IMR-90 (cell line): ENCODE results near the gene ETV6. TPM values are rescaled to one million over a fixed set of nuclear protein-coding genes. Genes with fewer than 3 reads are reported as not detected.

Source experiments
- ATAC-seq: fragments of 200-7000 bp; cut with Tn5 transposase; 2 replicates; pipeline ENCODE4 v1.9.1; 2020; ENCODE audit warnings: low read depth, mild to moderate bottlenecking, moderate library complexity
- BruUV-seq: library from RNA; stranded (reverse); fragments of 400-500 nt; replicated peaks from 2 replicates; lab custom pipeline; 2021; lab: Mats Ljungman, UMichigan
- CTCF ChIA-PET: fragments of 300-600 bp; formaldehyde crosslinking; extraction: SDS; loops from one replicate; lab custom pipeline; 2021; ENCODE audit warnings: antibody characterized with exemption; lab: Yijun Ruan, JAX
- POLR2A ChIA-PET: fragments of 300-600 bp; sonication (Branson Sonifier 250); formaldehyde crosslinking; loops from one replicate; lab custom pipeline; 2022; ENCODE audit warnings: antibody characterized with exemption; ENCODE audit not compliant: unreplicated experiment; lab: Charles Lee
- DNase-seq: peaks from one replicate; pipeline ENCODE4 v3.0.0; 2013
- H2AFZ ChIP-seq: replicated peaks from 2 replicates; pipeline ENCODE3; 2013; ENCODE audit warnings: low read length, mild to moderate bottlenecking; ENCODE audit not compliant: poor library complexity
- H2AK5ac ChIP-seq: 2 replicates; pipeline ENCODE4 v1.6.1; 2013; ENCODE audit warnings: low read depth, low read length, inconsistent platforms
- H2AK9ac ChIP-seq: replicated peaks from 2 replicates; pipeline ENCODE3; 2013; ENCODE audit warnings: mild to moderate bottlenecking, low read depth, low read length, moderate library complexity; ENCODE audit not compliant: poor library complexity
- H2BK120ac ChIP-seq: 2 replicates; pipeline ENCODE4 v1.6.1; 2013; ENCODE audit warnings: low read depth, low read length, inconsistent platforms
- H2BK15ac ChIP-seq: 3 replicates; pipeline ENCODE4 v1.6.1; 2013; ENCODE audit warnings: low read depth, low read length, inconsistent platforms
- H2BK20ac ChIP-seq: 2 replicates; pipeline ENCODE4 v1.6.1; 2013; ENCODE audit warnings: low read depth, mild to moderate bottlenecking, inconsistent platforms, low read length, moderate library complexity
- H2BK5ac ChIP-seq: 2 replicates; pipeline ENCODE4 v1.6.1; 2013; ENCODE audit warnings: mild to moderate bottlenecking, low read depth, low read length, inconsistent platforms; ENCODE audit not compliant: poor library complexity, severe bottlenecking
- H3K14ac ChIP-seq: replicated peaks from 2 replicates; pipeline ENCODE4 v1.6.1; 2013; ENCODE audit warnings: low read depth, low read length, inconsistent platforms
- H3K18ac ChIP-seq: 2 replicates; pipeline ENCODE4 v1.6.1; 2013; ENCODE audit warnings: low read depth, low read length, control low read depth
- H3K23ac ChIP-seq: 2 replicates; pipeline ENCODE4 v1.6.1; 2013; ENCODE audit warnings: low read depth, low read length, inconsistent platforms
- H3K27ac ChIP-seq: 2 replicates; pipeline ENCODE4 v1.5.1; 2013; ENCODE audit warnings: mild to moderate bottlenecking, control low read depth, low read length; ENCODE audit not compliant: insufficient read depth
- H3K27me3 ChIP-seq: 2 replicates; pipeline ENCODE4 v1.6.1; 2013; ENCODE audit warnings: low read length; ENCODE audit not compliant: control insufficient read depth, insufficient read depth
- H3K36me3 ChIP-seq: 2 replicates; pipeline ENCODE4 v1.6.1; 2013; ENCODE audit warnings: low read length, mixed read lengths; ENCODE audit not compliant: control insufficient read depth, insufficient read depth
- H3K4ac ChIP-seq: 2 replicates; pipeline ENCODE4 v1.6.1; 2013; ENCODE audit warnings: low read depth, low read length, inconsistent platforms
- H3K4me1 ChIP-seq: 2 replicates; pipeline ENCODE4 v1.6.1; 2013; ENCODE audit warnings: low read length, mixed read lengths; ENCODE audit not compliant: control insufficient read depth, insufficient read depth
- H3K4me2 ChIP-seq: 2 replicates; pipeline ENCODE4 v1.6.1; 2013; ENCODE audit warnings: low read depth, mild to moderate bottlenecking, control low read depth, low read length, moderate library complexity
- H3K4me3 ChIP-seq: 2 replicates; pipeline ENCODE4 v1.5.1; 2013; ENCODE audit warnings: low read depth, mild to moderate bottlenecking, control low read depth, low read length, moderate library complexity; ENCODE audit not compliant: insufficient read depth
- H3K56ac ChIP-seq: 2 replicates; pipeline ENCODE4 v1.6.1; 2013; ENCODE audit warnings: low read length, inconsistent platforms; ENCODE audit not compliant: insufficient read depth; ENCODE audit errors: extremely low read depth
- H3K79me1 ChIP-seq, 2 experiments: 2 replicates each; pipeline ENCODE4 v1.6.1; 2013; ENCODE audit warnings: low read length in 2 of 2, inconsistent platforms in 1 of 2, low read depth in 1 of 2
- H3K9ac ChIP-seq: 2 replicates; pipeline ENCODE4 v1.6.1; 2013; ENCODE audit warnings: low read depth, low read length, control low read depth
- H3K9me1 ChIP-seq: 2 replicates; pipeline ENCODE4 v1.6.1; 2013; ENCODE audit warnings: low read length, inconsistent platforms; ENCODE audit not compliant: insufficient read depth
- H3K9me3 ChIP-seq: 2 replicates; pipeline ENCODE4 v1.6.1; 2013; ENCODE audit warnings: low read length; ENCODE audit not compliant: control insufficient read depth, insufficient read depth
- H4K20me1 ChIP-seq: 2 replicates; pipeline ENCODE4 v1.6.1; 2013; ENCODE audit warnings: low read length, inconsistent platforms; ENCODE audit not compliant: insufficient read depth
- H4K5ac ChIP-seq: 2 replicates; pipeline ENCODE4 v1.6.1; 2013; ENCODE audit warnings: mild to moderate bottlenecking, low read depth, low read length, control low read depth
- H4K8ac ChIP-seq, 2 experiments: 2 replicates each; pipeline ENCODE4 v1.6.1; 2013; ENCODE audit warnings: low read depth in 2 of 2, low read length in 2 of 2, control low read depth in 1 of 2, inconsistent platforms in 1 of 2
- H4K91ac ChIP-seq: 2 replicates; pipeline ENCODE4 v1.6.1; 2013; ENCODE audit warnings: low read depth, low read length, inconsistent platforms; ENCODE audit not compliant: insufficient read depth
- BHLHE40 ChIP-seq: fragments of 150-350 bp; IDR thresholded peaks from 2 replicates; pipeline ENCODE4 v1.6.1; 2016; ENCODE audit warnings: mild to moderate bottlenecking, low read depth, low read length
- CEBPB ChIP-seq: IDR thresholded peaks from 2 replicates; pipeline ENCODE4 v1.6.1; 2012; ENCODE audit warnings: low read depth, low read length, improper control_type of control experiment
- CHD1 ChIP-seq: IDR thresholded peaks from 2 replicates; pipeline ENCODE4 v1.6.1; 2012; ENCODE audit warnings: low read depth, low read length, improper control_type of control experiment
- ELK1 ChIP-seq: fragments of 150-350 bp; IDR thresholded peaks from 2 replicates; pipeline ENCODE4 v1.6.1; 2016; ENCODE audit warnings: low read depth, mild to moderate bottlenecking, low read length, moderate library complexity, borderline replicate concordance
- FOS ChIP-seq: fragments of 150-350 bp; IDR thresholded peaks from 2 replicates; pipeline ENCODE4 v1.6.1; 2016; ENCODE audit warnings: low read depth, low read length
- MAFK ChIP-seq: IDR thresholded peaks from 2 replicates; pipeline ENCODE4 v1.6.1; 2012; ENCODE audit warnings: low read depth, low read length, improper control_type of control experiment
- MAZ ChIP-seq: IDR thresholded peaks from 2 replicates; pipeline ENCODE4 v1.6.1; 2012; ENCODE audit warnings: low read depth, mild to moderate bottlenecking, low read length, improper control_type of control experiment, moderate library complexity, borderline replicate concordance
- MXI1 ChIP-seq: IDR thresholded peaks from 2 replicates; pipeline ENCODE4 v1.6.1; 2012; ENCODE audit warnings: low read depth, mild to moderate bottlenecking, low read length, moderate library complexity, borderline replicate concordance
- NFE2L2 ChIP-seq: fragments of 150-350 bp; IDR thresholded peaks from 2 replicates; pipeline ENCODE4 v1.6.1; 2016; ENCODE audit warnings: low read depth, mild to moderate bottlenecking, low read length
- POLR2A ChIP-seq: IDR thresholded peaks from 2 replicates; pipeline ENCODE4 v1.6.1; 2012; ENCODE audit warnings: mild to moderate bottlenecking, low read depth, low read length
- RAD21 ChIP-seq: IDR thresholded peaks from 2 replicates; pipeline ENCODE4 v1.6.1; 2012; ENCODE audit warnings: low read length, improper control_type of control experiment
- RCOR1 ChIP-seq: IDR thresholded peaks from 2 replicates; pipeline ENCODE4 v1.6.1; 2012; ENCODE audit warnings: mild to moderate bottlenecking, low read length, improper control_type of control experiment; ENCODE audit not compliant: insufficient replicate concordance
- RFX5 ChIP-seq: IDR thresholded peaks from 2 replicates; pipeline ENCODE4 v1.8.0; 2012; ENCODE audit warnings: low read depth, mild to moderate bottlenecking, low read length, moderate library complexity
- SMC3 ChIP-seq: fragments of 150-350 bp; IDR thresholded peaks from 2 replicates; pipeline ENCODE4 v1.6.1; 2016; ENCODE audit warnings: low read depth, mild to moderate bottlenecking, antibody characterized with exemption, low read length, moderate library complexity
- WGBS, 2 experiments: methylation state at CpG; one replicate each; pipeline versions ENCODE4 v1.1.5 to v1.1.7; 2013; ENCODE audit warnings: missing lambda C conversion rate in 2 of 2; ENCODE audit not compliant: insufficient read length in 1 of 2; ENCODE audit errors: extremely low coverage in 2 of 2; 5-methylcytosine and 5-hydroxymethylcytosine counted together
- dilution Hi-C: fragments of 300-500 bp; cut with HindIII; formaldehyde crosslinking; loops from one replicate; pipeline ENCODE4 v1.14.3; 2018; ENCODE audit warnings: low sequenced_read_pairs; ENCODE audit not compliant: unreplicated experiment
- in situ Hi-C: fragments of 300-500 bp; cut with MboI; formaldehyde crosslinking; loops from 3 replicates; pipeline ENCODE4 v1.14.3; 2019; ENCODE audit warnings: low sequenced_read_pairs, inconsistent platforms, mixed read lengths
- intact Hi-C: fragments of 100-400 bp; cut with micrococcal nuclease; formaldehyde crosslinking; loops from 2 replicates; pipeline ENCODE4 v1.10.0; 2022
- polyA plus RNA-seq, 3 experiments: library from polyadenylated mRNA; depleted of rRNA; stranded (reverse); fragments of >200 nt; gene quantifications; 2 replicates each; pipeline ENCODE4 v1.2.3, GENCODE V29; 2012; ENCODE audit warnings: low replicate concordance in 1 of 3
- total RNA-seq: library from RNA; depleted of rRNA; stranded (reverse); fragments of >200 nt; gene quantifications from 2 replicates; pipeline ENCODE4 v1.2.3, GENCODE V29; 2012
- TF ChIP-seq, protein P1 (sequence below): conservative IDR thresholded peaks from 2 replicates; pipeline ENCODE4 v1.5.1; 2012; ENCODE audit warnings: mild to moderate bottlenecking, low read depth, low read length, improper control_type of control experiment
- TF ChIP-seq, protein P2 (sequence below): fragments of 150-350 bp; IDR thresholded peaks from 2 replicates; pipeline ENCODE4 v1.6.1; 2017; ENCODE audit warnings: mild to moderate bottlenecking, antibody characterized with exemption, low read length, low read depth

ETV6 gene
- total and polyA plus RNA-seq, 2 of the 4 experiments (the other 2 are of a cell fraction) = 8.4 to 9.9 TPM

GRCh38 chr12:11753826-11754225 is 104.4 kb downstream of the ETV6 start:
- ATAC-seq = no peak
- no peak overlapping the region for H3K4me2 ChIP-seq

More at GRCh38 chr12:11753826-11754225, 104.4 kb downstream of the ETV6 start:
- dilution Hi-C loops (no loop called here), intact Hi-C loops (no loop called here), in situ Hi-C loops (no loop called here)
- H3K4ac ChIP-seq = no peak overlapping the region
- ChIA-PET CTCF (no interaction called here), POLR2A (no interaction called here)
- no peak overlapping the region for H2BK5ac ChIP-seq
- no peak overlapping the region for H3K18ac ChIP-seq
- H2AK9ac ChIP-seq = no peak overlapping the region
- no peak overlapping the region for H2AK5ac ChIP-seq
- TF ChIP-seq, protein P1, sequence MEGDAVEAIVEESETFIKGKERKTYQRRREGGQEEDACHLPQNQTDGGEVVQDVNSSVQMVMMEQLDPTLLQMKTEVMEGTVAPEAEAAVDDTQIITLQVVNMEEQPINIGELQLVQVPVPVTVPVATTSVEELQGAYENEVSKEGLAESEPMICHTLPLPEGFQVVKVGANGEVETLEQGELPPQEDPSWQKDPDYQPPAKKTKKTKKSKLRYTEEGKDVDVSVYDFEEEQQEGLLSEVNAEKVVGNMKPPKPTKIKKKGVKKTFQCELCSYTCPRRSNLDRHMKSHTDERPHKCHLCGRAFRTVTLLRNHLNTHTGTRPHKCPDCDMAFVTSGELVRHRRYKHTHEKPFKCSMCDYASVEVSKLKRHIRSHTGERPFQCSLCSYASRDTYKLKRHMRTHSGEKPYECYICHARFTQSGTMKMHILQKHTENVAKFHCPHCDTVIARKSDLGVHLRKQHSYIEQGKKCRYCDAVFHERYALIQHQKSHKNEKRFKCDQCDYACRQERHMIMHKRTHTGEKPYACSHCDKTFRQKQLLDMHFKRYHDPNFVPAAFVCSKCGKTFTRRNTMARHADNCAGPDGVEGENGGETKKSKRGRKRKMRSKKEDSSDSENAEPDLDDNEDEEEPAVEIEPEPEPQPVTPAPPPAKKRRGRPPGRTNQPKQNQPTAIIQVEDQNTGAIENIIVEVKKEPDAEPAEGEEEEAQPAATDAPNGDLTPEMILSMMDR = no peak
- TF ChIP-seq CHD1 (no peak), BHLHE40 (no peak), FOS (no peak), CEBPB (no peak), MAZ (no peak), RAD21 (no peak), POLR2A (no peak), NFE2L2 (no peak), ELK1 (no peak), MAFK (no peak), RFX5 (no peak), MXI1 (no peak), RCOR1 (no peak), SMC3 (no peak)
- TF ChIP-seq, protein P2, sequence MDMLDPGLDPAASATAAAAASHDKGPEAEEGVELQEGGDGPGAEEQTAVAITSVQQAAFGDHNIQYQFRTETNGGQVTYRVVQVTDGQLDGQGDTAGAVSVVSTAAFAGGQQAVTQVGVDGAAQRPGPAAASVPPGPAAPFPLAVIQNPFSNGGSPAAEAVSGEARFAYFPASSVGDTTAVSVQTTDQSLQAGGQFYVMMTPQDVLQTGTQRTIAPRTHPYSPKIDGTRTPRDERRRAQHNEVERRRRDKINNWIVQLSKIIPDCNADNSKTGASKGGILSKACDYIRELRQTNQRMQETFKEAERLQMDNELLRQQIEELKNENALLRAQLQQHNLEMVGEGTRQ = no peak
- no peak overlapping the region for H4K91ac ChIP-seq
- no peaks in the 10 kb centered on the region for H4K20me1 ChIP-seq
- H3K27ac ChIP-seq = no peak overlapping the region
- no peak for DNase-seq
- H3K9ac ChIP-seq = no peak overlapping the region
- no CpG with 5 or more reads among the region's 5 CpGs for WGBS, 2 experiments
- H3K79me1 ChIP-seq = peaks cover 57 to 77% of the 10 kb centered on the region in 2 experiments
- no peaks in the 10 kb centered on the region for H3K27me3 ChIP-seq
- H3K56ac ChIP-seq = no peak overlapping the region
- no peak overlapping the region for H3K14ac ChIP-seq
- no TSS peak for BruUV-seq
- H4K5ac ChIP-seq = no peak overlapping the region
- H2AFZ ChIP-seq = no peak overlapping the region
- H3K9me3 ChIP-seq = no peaks in the 10 kb centered on the region
- no peak overlapping the region for H3K4me3 ChIP-seq
- H2BK20ac ChIP-seq = no peak overlapping the region
- peaks cover 12% of the 10 kb centered on the region for H3K4me1 ChIP-seq
- peaks cover 16% of the 10 kb centered on the region for H3K36me3 ChIP-seq
- H2BK120ac ChIP-seq = no peak overlapping the region
- no peak overlapping the region for H2BK15ac ChIP-seq
- H3K23ac ChIP-seq = no peak overlapping the region
- no peak overlapping the region for H4K8ac ChIP-seq
- peaks cover 19% of the 10 kb centered on the region; the same call in 1 of the 2 replicates for H3K9me1 ChIP-seq
